GM19240 (cell line): ENCODE data around the gene ZBP1.

ENCODE experiments used
- DNase-seq: peaks from one replicate; pipeline ENCODE4 v3.0.0; 2011; ENCODE audit warnings: low spot score; ENCODE audit not compliant: insufficient read length

Gene ZBP1

DNA sequence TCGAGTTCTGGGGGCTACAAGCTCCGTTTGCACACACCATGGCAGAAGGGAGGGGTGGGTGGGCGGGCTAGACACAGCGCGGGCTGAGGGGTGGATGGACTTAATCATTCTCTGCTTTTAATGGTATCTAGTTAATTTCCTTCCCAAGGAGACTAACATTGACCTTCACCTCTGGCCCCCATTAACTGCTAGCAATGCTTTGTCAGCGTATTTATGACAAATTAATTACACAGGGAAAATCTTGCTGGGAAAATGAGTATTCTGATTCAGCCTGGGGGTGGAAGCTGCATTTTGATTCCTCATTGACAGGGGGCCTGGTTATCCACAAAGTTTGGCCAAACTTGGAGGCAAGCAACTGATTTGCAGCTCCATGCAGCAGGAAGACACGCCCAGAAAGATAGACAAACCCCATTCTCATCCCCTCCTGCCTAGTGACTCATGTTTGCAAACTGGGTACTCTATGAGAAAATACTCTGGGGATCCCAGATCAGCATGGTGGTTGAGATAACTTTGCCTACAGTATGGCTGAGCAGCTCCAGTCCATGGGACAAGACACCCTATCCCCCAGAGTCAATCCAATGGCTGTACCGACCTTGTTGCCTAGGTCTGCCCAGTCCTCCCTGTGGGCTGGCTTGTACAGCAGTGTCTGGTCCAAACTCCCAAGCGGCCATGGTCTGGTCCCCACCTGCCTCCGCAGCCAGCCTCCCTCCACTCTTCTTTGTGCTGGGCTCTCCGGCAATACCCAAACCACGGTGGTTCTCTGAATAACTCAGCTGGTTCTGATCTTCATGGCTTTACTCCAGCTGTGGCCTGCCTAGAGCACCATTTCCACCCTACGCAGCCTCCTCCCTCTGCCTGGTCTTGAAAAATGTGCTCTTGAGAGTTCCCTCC, 19.7 kb downstream of the ZBP1 start:
- no peak for DNase-seq

DNA sequence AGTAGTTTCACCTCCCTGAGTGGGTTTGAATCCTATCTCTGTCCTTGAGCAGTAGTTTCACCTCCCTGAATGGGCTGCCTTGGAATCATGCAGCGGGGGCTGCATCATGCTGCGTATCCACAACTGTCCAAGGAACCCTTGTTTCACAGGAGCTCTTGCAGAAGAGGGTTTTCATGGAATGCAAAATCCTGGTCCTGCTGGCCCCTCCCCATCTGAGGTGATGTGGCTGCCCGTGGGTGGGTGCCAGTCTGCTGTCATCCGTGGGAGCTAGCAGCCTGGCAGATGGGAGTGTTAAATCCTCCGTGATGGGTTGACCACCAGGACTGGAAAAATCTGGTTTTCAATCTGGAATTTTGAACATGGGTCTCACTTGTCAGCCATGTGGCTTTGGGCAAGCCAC, 21.7 kb downstream of the ZBP1 start:
- DNase-seq = no peak

DNA sequence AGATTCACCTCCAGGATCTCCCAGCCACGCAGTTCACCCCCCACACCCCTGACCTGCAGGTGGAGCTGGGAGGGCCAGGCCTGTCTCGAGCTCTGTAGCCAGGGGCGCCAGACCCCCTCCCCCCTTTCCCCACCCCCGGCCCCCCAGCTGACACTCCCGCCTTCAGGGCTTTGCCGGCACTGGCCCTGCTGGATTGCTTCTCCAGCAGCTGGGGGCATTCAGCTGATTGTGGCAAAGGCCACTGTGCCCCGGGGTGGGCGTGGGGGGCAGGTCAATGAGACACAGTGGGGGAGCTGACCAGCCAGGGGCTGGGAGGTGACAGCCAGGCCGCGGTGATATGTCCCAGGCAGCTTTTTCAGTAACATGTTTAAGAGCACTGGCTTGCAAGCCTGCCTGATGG, 22.2 kb downstream of the ZBP1 start:
- DNase-seq = no peak

DNA sequence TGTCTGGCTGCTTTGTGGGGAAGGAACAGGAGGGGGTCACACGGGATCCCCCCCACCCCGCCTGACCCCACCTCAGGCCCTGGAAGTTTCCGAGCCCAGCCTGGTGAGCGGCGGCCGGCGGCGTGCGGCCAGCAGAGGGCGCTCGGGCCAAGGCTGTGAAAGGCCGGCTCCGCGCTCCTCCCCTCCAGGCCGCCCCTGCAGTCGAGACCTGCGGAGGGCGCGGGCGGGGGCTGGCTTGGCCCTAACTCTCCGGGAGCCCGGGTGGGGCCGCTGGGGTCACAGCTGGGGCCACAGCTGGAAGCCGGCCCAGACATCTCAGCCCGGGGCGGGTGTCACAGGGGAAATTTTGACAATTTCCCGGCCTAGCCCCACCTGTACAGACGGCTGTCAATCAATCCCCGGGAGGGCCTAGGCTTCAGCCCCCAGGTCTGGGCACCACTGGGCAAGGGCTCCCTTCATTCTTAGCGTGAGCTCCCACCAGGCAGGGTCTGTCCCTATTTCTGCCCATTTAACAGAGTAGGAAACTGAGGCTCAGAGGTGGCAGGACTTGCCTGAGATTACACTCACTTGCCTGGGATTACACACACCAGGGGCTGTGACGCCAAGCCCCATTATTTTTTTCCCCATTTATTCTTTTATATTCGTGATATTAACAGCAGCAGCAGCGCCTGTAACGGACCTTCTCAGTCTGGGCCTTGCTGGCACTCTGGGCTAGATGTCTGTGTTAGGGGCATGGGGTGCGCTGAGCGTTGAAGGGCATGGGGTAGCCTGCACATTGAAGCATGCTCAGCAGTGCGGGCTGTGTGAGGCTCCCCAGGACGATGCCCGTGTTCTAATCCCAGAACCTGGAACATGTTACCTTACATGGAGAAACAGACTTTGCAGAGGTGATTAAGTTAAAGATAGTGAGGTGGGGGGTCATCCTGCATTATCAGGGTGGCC, 23.0 kb downstream of the ZBP1 start:
- peak; percentile 76 for DNase-seq

DNA sequence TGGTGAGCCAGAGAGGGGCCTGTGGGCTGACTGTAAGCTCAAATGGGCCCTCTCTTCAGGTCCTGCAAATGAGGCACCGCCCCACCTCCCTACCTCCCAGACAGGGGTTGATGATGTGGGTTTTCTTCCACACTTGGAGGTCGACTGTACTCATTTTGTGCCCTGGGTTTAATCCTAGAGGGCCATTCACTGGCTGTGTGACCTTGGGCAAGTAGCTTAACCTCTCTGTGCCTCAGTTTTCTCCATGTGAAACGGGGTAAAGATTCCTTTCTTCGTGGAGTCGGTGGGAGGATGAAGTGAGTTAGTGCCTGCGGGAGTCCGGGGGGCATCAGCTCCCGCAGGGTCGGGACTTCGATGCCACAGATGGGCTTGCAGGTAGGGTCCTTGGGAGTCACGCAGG, 23.9 kb downstream of the ZBP1 start:
- DNase-seq = no peak

DNA sequence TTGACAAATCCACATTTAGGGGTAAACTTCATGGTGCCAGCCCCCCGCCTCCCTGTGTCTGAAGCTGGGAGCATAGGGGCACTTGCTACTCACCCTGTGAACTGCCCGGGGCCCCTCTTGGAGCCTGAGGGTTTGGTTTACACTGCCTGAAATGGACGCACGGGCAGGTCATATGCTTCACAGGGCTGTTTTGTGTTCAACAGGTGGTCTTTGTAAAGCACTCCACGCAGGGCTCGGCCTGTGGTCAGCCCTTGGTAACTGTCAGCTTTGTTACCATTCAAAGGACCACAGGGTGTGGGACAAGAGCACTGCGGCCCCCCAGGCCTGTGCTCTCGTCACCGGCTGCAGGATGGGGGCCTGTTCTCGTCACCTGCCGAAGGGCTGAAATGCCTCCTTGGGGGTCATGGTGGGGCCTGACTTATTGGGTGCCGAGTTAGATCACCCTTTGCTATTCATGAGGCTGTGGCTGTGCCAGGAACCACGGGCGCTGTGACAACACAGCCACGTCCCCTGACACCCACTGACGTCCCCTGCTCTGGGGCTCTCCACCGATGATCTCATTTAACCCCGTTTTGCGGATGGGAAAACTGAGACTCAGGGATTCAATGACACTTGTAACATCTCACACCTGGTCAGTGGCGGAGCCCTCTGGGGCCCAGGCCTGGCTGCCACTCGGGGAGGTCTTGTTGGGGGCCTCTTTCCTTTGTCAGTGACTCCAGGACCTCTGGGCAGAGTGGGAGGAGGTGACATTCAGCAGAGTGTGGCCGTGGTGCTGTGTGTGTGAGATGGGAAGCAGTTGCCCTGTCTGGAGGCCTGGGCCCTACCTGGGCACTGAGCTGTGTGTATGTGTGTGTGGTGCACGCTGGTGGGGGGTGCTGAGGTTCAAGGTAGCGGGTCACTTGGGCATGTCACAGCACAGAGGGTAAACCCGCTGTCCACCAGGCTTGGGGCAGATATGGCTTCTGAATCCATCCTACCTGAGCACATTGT, 24.9 kb downstream of the ZBP1 start:
- DNase-seq = no peak

DNA sequence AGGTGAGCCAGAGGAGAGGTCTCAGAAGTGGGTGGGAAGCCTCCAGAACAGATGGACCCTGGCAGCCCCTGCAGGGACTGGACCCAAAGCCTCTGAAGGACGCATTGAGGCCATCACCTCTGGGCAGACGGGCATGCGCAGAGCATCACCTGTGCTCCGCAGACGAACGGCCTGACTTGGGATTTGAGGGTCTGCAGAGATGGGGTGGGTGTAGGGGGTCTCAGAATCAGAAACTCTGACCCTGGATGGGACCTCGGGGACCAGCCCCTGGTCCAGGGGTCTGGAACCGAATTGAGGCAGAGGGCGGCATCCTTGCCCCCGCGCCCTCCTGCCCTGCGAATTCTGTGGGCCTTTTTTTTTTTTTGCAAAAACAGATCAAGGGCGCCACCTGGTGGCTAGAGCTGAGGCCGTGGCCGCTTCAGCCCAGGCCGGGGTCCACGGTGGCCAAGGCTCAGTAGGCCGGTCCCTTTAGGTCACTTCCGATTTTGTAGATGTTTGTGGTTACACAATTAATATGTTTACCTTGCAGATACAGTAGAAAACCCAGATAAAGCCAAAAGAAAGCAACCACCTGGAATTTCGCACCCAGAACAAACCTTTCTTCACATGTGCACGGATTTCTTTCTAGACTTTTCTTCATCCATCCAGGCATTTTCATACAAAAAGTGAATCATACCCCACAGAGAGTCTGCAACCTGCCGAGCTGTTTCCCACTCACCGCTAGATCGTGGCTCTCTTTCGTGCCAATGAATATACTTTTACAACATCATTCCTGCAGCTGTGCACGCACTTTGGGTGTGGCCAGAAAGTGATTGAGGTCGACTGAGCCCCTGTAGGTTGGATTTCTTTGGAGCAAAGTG, 25.9 kb downstream of the ZBP1 start:
- peak; percentile 70 for DNase-seq

DNA sequence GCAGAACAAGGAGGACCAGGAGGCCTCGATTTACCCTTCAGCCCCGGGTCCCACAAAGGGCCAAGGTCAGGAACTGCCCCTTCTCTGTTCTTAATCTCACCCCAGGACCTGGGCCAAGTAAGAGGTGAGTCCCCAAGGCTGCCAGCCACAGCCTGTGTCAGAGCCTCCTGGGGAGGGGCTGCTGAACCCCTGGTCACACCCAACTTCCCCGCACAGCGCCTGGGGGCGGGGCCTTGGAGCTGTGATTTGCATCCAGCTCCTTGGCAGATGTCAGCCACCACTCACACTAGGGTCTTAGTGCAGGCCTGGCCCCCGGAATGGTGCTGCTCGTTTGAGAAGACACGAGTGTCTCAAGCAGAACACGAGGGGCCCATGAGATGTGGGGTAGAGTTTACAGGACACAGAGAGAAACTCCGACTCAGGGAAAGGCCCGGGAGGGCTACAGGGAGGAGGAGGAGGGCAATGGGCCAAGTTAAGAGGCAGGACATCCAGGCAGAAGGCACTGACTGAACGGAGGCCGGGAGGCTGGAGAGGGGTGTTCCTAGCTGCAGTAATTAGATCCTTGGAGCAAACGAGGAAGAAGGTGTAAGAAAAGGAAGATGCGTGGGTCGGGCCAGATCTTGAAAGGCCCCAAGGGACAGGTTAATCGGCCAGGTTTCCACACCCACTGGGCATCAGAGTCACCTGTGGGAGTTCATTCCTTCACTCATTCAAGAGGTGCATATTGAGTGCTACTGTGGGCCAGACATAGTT, 26.9 kb downstream of the ZBP1 start:
- no peak for DNase-seq

DNA sequence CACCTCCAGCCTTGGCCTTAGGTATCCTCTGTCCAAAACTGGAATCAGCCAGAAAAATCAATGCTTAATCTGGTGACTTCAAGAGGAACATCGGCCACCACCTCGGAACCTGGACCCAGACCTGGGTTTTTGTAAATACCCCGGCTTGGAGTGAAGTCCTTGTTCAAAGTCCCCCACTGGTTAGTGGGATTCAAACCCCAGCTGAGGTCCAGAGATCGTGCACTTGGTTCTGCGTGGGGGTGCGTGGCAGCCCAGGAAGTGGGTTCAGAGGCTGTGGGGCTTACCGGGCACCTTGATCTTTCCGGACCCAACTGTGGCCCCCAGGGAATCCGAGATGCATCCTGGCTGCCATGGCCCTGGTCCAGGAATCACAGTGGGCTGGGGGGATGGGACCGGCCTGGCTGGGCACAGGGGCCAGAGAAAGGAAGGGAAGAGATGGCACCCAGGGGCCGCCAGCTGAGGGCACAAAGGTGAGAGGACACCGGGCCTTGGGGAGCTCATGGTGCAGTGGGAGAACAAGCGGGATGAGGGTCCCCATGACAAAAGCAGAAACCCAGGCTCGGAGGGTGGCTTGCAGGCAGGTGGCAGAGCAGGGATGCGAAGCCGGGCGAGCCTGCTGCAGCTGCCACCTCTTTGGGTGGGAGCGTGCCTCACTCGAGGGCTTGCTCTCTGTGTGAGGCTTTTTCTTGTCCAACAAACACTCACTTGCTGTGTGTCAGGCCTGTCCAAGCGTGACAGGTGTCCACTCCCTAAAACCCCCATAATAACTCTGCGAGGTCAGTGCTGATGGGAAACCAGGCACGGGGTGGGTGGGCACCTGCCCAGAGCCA, 27.7 kb downstream of the ZBP1 start:
- DNase-seq = no peak

DNA sequence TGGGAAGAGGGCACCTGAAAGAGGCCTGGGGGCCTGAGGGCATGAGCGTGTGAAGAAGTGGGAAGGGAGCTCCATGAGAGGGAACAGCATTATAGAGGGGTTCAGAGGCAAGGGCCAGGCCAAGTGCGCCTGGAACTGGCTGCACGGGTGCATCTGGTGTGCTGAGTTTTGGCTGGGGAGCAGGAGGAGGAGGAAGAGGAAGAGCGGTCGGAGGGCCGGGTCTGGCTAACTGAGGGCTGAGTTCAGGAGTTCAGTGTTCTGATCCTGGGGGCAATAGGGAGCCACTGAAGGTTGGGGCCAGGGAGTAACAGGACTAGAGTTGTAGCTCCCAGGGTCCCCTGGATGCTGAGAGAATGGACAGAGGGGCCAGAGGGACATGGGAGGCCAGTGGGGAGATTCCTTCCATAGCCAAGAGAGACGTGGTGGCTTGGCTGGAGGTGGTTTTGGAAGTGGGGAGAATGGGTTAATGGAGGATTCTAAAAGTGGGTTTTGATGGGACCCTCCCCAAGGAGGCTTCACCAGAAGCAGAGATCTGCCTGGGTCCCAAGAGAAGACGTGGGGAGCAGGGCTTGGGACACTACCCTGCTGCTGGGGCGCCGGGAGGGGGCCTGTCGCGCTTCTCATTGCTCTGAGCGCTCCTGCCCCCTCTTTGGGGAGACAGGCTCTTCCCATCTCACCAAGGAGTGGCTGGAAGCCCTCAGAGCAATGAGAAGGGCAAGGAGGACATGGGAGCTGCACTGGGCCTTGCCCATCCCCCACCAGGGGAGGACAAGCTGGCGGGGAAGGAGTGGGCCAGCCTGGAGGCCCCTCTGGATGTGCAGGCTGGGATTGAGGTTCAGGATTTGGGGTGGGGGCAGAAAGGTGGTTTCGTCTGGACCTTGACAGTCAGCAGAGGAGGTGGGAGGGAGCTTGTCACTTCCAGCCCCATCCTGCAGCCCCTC, 28.7 kb downstream of the ZBP1 start:
- no peak for DNase-seq

DNA sequence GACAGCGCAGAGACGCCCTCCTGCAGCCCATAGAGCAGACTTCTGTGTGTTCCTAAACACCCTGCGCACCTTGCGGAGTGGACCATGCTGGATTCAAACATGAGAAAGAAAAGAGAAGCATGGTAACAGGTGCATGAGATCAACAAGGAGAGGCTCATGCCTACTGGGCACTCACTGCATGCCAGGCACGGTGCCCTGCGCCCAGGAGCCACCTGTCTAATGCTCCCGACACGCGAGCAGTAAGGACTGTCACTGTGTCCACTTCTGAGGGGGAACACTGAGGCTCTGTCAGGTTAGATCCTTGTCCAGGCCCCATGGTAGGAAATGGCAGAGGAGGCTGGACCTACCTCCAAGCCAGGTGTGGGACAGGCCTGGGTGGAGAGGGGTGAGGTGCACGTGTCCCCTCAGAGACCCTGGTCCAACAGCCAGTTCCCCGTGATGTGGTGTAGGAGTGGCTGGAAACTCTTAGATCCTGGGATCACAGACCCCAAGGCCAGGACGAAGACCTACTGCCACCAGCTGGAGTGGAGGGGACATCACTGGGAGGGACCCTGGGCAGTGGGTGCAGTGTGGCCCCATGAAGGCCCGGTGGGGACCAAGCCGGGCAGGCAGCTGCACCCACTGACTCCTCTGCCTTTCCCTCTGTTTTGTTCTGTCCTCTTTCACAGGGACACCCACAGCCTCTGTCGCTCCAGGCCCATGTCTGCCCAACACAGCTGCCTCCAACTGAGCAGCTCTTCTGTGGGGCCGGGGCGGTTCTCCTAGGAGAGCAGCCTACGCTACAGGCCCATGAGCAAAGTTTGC, 29.5 kb downstream of the ZBP1 start:
- DNase-seq = no peak

DNA sequence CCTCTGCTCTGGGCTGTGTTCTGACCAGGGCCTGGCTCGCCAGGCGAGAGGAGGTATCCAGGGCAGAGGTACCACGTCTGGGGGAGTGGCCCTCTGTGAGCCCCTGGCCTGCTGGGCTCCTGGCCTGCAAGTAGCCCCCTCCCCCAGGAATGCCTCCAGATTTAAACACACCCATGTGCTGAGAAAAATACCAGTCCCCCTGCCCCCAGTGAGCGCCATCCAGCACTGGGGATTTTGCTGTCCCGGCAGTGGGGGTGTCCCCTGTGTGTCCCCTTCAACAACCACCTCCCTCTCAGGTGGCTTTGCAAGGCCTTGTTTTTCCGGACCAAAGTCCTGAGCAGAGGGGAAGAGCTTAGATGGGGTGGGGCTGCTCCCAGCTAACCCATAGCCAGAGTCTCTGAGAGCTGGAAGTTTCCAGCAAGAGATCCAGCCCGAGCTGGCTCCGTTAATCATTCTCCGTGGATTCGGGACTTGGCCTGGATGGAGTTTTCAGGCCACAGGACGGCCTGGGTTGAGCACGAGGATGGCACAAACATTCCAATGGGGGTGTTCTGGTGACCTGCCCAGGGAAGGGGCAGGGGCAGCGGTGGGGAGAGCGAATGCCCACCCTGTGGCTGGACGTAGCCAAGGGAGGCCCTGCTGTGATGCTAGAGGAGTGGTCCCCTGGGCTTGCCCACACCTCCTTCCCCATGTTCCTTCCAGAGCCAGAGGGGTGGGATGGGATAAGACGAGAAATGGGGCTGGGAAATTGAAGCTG, 30.3 kb downstream of the ZBP1 start:
- no peak for DNase-seq

DNA sequence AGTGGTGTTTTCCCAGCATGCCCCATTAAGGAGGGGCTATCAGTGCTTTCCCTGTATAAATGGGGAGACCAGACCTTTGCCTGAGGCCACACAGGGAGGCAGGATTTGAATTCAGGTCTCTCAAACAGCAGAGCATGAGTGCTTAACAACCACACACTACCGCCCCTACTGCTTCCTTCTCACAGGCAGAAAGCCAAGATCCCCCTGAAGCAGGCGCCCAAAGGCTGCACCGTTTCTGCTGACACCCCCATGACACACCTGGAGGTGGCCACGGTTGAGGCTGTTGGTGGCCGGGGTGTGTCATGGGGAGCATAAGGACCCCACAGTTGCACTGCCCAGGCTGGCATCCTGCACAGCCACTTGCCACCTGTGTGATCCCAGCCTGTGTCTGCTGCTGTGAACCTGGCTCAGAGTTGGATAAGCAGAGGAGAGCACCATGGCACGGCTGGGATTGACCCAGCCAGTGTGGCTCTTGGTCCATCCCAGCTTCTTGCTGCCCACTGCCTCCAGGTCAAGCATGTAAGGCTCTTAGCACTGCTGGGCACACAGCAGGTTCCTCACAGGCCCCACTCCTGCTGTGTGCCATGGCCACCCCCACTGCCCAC, 31.0 kb downstream of the ZBP1 start:
- DNase-seq = no peak

DNA sequence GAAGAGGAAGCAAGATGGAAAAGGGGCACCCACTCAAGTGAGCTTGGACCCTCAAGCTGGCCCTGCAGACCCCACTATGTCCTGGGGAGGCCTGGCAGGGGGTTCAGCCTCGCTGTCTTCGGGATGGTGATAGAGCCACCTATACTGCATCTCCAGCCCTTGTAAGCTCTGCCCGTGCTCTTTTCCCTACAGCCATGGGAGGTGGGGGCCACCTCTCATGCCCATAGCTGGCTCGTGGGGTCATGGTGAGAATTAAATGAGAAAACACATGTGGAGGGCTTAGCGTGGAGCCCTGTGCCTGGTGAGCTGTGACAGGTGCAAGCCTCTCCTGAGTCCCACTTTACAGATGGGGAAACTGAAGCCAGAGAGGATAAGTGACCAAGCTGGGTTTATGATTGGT, 31.6 kb downstream of the ZBP1 start:
- no peak for DNase-seq

DNA sequence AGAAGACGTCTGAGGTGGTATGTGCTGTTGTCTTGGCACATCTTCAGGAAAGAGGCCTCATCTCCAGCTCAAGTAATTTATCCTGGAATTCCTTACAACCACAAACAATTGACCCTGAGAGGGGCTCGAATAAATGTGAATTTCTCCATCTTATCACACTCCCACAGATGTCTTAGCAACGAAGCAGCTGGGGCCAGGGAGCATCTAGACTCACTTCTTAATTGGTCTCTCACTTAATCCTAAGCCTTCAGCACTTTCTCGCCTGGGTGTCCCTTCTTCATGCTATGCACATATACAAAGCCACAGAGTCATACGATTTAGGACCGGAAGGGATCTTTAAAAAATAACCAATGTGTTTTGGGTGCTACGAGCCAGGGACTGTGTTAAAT, 32.2 kb downstream of the ZBP1 start:
- no peak for DNase-seq
